AG10803 (cell line): ENCODE data around the gene RAB5B.
A peak's percentile ranks its signal among the peaks of the same experiment; 100 is the strongest.

Experiments
- DNase-seq: peaks from one replicate; pipeline ENCODE4 v3.0.0; 2010; ENCODE audit warnings: low read depth
- H3K4me3 ChIP-seq: 2 replicates; pipeline ENCODE4 v1.5.1; 2011; ENCODE audit warnings: mild to moderate bottlenecking, low read length, control low read depth
- TF ChIP-seq, protein P1 (sequence below): conservative IDR thresholded peaks from 2 replicates; pipeline ENCODE4 v1.5.1; 2011; ENCODE audit warnings: mild to moderate bottlenecking, low read length, control low read depth, inconsistent platforms

Gene RAB5B

GRCh38 chr12:55963760-55964159 is 10.1 kb upstream of the RAB5B start:
- TF ChIP-seq, protein P1, sequence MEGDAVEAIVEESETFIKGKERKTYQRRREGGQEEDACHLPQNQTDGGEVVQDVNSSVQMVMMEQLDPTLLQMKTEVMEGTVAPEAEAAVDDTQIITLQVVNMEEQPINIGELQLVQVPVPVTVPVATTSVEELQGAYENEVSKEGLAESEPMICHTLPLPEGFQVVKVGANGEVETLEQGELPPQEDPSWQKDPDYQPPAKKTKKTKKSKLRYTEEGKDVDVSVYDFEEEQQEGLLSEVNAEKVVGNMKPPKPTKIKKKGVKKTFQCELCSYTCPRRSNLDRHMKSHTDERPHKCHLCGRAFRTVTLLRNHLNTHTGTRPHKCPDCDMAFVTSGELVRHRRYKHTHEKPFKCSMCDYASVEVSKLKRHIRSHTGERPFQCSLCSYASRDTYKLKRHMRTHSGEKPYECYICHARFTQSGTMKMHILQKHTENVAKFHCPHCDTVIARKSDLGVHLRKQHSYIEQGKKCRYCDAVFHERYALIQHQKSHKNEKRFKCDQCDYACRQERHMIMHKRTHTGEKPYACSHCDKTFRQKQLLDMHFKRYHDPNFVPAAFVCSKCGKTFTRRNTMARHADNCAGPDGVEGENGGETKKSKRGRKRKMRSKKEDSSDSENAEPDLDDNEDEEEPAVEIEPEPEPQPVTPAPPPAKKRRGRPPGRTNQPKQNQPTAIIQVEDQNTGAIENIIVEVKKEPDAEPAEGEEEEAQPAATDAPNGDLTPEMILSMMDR = no peak
- no peak overlapping the region for H3K4me3 ChIP-seq
- no peak for DNase-seq

GRCh38 chr12:55965240-55965639 is 8.6 kb upstream of the RAB5B start:
- DNase-seq = no peak
- TF ChIP-seq, protein P1 = no peak
- no peak overlapping the region for H3K4me3 ChIP-seq

- TF ChIP-seq, protein P1 = no peak
- DNase-seq = peak; percentile 8
- H3K4me3 ChIP-seq = peak within 1 kb of the TSS; percentile 86
Measured at GRCh38 chr12:55965941-55966407, 7.9 kb upstream of the RAB5B start, which contains the start of gene PMEL. Gene PMEL (minus strand): TSS chr12:55966042. CDS start chr12:55966011, 31 bp downstream.

- TF ChIP-seq, protein P1 = no peak
- DNase-seq = peak; percentile 65
- H3K4me3 ChIP-seq = peak within 1 kb of the TSS; percentile 86
Measured at GRCh38 chr12:55966408-55967281, 7.2 kb upstream of the RAB5B start, which contains the start of gene CDK2. Gene CDK2 (plus strand): TSS chr12:55966830. CDS start chr12:55967009, 179 bp downstream.

DNA sequence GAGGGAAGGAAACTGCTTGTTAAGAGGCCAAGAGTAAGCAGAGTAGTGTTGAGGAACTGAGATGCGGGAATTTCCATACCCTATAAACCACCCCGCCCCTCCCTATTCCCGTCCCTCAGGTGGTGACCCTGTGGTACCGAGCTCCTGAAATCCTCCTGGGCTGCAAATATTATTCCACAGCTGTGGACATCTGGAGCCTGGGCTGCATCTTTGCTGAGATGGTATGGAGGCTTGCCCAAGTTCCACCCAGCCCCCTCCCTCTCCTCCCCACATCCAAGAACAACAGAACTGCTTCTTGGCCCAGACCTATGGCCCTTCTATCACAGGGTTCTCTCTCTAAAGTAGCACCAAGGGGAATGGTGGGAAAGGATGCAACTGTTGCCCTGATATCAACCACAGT is 4.5 kb upstream of the RAB5B start:
- TF ChIP-seq, protein P1 = no peak
- no peak overlapping the region for H3K4me3 ChIP-seq
- no peak for DNase-seq

- DNase-seq = peak; percentile 25
- no peak overlapping the region for H3K4me3 ChIP-seq
- TF ChIP-seq, protein P1 = no peak
Measured at GRCh38 chr12:55970775-55971174, 3.1 kb upstream of the RAB5B start.

DNA sequence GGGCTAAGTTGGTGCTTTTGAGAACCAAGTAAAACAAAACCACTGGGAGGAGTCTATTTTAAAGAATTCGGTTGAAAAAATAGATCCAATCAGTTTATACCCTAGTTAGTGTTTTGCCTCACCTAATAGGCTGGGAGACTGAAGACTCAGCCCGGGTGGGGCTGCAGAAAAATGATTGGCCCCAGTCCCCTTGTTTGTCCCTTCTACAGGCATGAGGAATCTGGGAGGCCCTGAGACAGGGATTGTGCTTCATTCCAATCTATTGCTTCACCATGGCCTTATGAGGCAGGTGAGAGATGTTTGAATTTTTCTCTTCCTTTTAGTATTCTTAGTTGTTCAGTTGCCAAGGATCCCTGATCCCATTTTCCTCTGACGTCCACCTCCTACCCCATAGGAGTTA is 1.8 kb upstream of the RAB5B start:
- TF ChIP-seq, protein P1 = no peak
- DNase-seq = peak; percentile 68
- no peak overlapping the region; the same call in 1 of the 2 replicates for H3K4me3 ChIP-seq
